HG03064 (cell line): ENCODE results near the gene KDM1A.

Source experiments
- ATAC-seq: cut with Tn5 transposase; IDR thresholded peaks from one replicate; pipeline ENCODE4 v1.9.1; 2021; ENCODE audit warnings: low read depth; ENCODE audit not compliant: unreplicated experiment

KDM1A gene

DNA sequence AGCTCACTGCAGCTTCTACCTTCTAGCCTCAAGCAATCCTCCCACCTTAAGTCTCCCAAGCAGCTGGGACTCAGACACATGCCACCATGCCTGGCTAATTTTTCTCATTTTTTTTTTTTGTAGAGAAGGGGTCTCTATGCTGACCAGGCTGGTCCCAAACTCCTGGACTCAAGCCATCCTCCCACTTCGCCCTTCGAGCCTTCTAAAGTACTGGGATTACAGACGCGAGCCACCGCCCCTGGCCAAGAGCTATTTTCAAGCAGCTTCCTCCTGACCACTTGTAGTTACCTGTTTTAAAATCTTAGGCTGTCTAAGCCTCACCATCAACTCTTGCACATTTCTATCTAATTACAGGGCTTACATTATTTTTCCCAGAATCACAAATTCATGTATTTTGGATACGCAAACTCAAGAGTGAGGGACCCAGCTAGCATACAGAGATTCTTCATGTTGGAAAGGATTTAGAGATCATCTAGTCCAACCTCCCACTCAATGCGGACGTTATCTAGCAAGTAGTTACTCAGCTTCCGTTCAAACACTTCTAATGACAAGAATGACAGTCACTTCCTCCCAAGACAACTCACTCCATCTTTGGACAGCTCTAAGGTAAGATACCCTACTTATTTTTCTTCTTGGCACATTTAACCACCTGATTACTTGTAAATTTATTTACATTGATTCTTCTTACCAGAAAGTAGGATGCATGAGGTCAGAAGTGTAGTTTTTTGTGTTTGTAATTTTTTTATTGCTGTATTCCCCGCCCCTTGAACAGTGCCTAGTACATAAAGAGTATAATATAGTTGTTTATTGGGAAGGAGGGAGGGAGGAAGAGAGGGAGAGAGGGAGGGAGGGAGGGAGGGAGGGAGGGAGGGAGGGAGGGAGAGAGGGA lies 84.0 kb downstream of the KDM1A start:
- no peak for ATAC-seq

DNA sequence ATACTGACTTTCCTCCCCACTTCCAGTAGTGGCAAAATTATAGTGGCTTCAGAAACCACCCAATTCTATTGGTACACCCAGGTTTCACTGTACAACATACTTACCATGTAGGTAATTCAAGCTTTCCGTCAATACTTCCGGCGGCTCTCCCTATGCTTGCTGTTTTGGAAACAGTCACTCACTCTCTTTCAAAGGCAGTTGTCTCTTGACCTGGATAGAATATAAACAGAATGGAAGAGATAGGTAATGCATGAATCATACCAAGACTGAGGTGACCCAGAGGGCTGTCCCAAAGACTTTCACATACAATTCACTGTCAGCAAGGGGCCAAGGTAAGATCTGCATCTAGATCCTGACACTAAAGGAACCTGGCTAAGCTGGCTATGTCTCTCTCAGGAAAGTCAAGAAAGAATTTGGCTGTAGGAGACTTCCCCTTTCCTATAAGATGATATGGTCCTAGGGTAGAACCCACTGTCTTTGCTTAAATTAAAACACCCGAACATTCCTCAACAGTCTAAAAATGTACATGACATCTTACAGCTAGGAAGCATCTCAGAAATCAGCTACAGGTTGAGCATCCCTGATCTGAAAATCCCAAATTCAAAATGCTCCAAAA lies 89.8 kb downstream of the KDM1A start:
- no peak for ATAC-seq

DNA sequence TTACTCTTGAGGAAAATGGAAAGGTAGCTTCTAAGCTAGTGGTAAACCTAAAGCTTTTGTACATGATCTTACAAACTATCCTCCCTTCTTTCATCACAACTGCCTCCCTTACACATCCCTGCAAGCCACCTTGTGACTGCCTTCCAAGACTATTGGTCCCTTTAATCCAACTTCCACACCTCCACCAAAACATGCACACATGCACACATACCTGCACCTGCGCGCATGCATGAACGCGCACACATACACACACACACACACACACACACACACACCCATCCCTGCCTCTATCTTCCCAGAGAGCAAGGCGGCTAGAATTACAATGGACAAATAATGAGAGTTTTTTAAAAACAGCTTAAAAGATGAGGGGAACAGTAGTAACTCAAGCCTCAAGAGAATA lies 91.1 kb downstream of the KDM1A start:
- ATAC-seq = no peak

DNA sequence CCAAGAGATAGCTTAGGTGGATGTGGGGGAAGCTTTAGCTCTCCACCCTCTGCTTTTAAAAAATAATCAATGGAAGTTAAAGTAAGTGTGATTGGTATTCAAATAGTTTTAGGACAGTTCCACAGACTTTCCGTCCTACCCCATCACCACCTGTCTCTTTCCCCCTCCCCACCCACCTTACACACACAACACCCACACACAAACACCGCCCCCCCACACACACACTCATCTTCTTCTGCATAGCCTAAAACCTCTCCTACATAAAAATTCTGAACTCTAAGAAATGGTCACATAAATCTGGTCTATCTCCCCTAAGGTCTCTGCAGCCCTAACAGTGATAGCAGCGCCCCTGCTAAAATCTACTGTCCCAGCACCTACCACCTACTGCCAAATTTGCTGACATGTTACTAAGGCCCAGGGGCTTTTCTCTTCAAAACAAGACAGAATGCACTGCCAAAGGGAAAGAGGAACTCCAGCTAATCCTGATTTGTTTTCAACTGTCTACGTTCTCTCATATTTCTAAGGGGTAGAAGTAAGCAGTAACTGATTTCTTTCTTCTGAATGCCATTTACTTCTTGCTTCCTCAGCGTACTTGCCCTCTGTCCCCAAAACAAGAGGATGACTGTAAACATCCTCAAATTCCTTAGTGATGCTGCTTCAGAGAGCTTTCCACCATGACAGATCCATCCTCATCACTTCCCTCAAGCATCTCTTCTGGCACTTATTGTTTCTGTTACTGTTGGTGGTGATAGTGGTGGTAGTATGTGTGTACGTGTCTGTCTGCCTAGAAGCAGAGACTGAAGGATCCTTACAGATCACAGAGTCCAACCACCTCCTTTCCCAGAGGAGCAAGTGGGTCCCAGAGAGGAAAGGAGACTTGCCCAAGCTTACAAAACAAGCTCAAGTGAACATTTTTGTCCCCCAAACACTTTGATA lies 92.6 kb downstream of the KDM1A start:
- ATAC-seq = no peak

DNA sequence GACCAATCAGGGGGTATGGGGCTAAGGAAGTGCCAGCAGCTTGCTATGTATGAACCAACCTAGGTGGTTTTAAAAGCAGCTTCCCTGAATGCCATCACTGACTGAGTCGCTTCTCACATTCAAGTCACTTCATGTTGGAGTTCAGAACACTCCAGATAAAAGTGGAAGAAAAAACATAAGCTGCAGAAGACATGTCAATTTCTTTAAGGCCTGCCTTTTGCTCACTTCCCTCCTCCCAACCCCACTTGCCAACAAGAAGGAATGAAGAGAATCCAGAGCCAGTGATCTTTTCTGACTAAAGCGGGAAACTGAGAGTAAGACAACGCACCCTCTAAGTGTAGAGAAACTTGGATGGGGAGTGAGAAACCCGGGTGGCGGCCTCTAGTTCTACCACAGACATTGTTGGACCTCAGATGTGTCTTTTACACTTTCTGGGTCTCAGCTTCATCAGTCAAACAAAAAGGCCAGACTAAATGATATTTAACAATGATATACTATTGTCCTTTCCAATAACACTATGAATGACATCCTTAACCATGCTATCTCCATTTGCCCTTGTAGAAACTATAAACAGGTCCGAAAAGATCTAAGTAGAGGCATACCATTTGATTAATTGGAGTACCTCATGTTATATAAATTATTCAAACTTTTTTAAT lies 95.3 kb downstream of the KDM1A start:
- no peak for ATAC-seq

DNA sequence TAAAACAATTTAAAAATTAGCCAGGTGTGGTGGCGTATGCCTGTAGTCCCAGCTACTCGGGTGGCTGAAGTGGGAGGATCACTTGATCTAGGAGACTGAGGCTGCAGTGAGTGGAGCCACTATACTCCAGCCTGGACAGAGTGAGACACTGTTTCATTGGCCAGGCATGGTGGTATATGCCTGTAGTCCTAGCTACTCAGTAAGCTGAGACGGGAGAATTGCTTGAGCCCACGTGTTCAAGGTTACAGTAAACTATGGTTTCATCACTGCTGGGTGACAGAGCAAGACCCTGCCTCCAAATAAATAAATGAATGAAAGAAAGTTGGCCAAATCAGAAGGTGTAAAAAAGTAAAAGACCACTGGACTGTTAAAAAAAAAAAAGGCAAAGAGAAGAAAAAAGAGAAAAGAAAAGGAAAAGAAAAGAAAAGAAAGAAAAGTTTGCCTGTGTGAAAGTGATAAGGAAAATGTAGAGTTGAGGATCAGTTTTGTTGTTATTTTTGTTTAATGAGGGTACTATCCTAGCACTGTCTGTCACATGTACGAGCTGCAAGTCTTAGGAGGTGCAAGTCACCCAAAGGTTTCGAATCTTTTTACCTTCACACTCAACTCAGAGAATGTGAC lies 97.1 kb downstream of the KDM1A start:
- ATAC-seq = no peak

DNA sequence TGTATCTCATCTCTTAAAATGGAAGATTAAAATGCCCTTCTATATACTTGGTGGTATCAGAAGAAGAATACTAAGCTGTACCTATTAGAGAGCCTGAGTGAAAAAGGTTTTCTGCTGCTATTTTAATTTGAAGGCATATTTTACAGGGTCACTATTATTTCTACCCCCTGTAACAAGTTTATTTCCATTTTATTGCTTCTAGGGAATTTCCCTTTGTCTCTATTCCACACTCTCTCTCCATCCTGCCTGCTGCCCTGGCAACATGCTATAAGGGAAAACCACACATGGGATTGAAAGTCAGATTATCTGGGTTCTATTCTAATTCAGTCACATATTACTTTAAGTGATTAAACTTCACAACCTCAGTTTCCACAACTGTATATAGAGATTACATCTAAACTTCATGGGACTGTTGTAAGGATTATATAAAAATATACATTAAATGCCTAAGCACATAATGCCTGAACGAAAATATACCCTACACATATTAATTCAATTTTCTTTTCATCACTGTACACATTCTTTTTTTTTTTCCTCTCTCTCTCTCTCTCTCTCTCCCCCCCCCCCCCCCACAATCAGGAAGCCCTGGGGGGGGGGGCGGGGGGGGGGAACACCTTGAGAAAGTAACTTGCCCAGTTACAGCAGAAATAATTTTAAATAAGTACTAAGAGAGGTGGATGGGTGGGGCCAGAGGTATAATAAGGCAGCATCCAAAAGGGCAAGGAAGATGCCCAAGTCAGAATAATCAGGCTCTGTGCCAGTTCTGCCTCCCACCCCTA lies 97.8 kb downstream of the KDM1A start:
- ATAC-seq = no peak

DNA sequence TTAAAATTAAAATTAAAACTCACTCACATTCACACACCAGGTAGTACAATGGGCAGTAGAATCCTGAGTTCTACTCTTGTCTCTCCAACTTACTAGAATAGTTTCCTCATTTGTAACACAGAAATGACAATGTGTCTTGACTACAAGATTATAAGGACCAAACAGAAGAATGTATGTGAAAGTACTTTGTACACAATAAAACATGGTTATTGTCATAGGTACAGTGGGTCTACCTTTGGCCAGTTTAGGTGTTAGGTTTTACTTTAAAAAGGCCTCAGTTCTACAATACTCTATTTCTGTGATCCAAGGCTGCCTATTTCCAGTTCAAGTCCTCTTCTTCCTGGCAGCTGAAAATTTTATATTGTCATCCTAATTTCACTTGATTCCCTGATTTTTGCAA lies 99.1 kb downstream of the KDM1A start:
- no peak for ATAC-seq

DNA sequence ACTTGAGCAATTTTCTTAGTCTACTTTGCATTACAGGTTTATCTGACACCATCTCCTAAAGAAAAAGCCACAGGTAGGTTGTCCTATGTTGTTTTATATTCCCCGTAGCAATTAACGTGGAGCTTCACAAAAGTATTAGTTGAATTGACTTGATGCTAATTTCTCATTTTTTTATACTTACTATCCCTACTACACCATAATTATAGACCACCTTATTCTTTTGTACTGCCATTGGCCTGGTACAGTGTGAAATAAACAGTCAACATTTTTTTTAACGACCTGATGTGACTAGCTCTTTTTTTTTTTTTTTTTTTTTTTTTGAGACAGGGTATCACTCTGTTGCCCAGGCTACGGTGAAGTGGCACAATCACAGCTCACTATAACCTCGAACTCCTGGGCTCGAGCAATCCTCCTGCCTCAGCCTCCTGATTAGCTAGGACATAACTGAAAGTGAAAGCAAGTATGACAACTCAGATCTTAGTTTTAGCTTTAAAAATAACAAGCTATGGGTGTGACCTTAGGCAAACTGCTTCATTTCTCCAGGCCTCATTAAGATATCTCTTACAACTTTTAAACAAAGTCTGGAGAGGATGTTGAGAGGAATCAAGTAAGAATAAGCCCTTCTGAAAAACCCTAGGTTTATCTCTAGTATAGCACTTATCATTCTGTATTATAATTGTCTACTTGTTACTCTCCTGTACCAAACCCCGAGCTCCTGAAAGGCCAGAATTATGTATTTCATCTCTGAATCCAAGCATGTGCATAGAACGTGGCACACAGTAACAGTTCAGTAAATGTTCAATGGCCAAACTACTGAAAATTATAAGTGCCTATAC lies 99.9 kb downstream of the KDM1A start:
- no peak for ATAC-seq

DNA sequence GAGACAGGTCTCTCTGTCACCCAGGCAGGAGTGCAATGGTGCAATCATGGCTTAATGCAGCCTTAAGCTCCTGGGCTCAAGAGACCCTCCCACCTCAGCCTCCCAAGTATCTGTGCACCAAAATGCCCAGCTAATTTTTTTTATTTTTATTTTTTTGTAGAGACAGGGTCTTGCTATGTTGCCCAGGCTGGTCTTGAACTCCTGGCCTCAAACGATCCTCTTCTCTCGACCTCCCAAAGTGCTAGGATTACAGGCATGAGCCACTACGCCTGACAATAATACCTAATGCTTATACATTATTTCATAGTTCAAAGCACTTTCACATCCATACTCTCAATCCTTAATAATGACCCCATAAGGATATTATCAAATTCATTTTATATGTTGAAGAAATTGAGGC lies 101.1 kb downstream of the KDM1A start:
- ATAC-seq = no peak

DNA sequence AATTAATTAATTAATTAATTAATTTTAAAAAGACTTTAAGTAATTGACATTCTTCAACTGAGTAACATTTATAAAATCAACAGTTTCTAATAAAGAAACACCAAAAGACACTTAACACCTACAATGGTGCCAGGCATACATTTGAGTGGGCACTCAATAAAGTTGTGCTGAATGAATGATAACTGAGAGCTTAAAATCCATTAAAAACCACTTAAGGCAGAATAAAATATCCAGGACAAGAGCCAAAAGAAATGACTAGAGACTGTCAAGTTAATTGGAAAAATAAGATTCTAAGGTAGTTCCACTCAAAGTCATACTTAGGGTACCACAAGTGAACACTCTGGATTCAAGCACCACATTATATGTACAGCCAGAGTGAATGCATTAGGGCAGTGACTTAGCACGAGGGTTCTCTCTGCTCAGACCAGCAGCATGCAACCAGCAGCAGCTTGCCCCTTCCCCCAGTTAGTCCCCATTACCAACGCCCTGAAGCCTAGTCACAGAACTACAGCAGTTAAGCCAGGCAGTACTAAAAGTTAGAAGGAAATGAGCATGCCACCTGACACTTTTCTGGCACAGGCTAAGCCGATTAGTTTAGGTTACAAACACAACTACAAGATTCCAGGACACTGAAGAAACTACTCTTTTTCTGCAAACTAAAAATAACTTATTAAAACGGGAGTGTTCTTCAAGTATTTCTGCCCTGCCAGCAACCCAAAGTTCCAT lies 102.9 kb downstream of the KDM1A start:
- ATAC-seq = no peak

DNA sequence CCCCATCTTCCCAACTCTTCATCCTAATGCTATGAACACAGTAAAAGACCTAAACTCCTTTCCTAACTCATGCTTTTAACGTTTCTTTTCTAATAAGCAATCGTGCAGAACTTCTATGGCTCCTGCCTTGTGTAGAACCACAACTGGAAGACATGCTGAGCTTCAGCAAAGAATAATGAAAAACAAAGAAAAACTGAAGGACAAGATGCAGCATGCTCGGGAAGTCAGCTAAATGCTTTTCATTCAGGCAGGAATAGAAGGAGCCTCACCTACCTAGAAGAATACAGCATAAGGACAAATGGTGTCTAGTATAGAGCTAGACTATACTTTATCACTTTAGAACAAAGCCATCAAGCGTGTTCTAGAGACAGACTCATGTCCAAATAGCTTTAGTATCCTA lies 103.5 kb downstream of the KDM1A start:
- ATAC-seq = no peak

DNA sequence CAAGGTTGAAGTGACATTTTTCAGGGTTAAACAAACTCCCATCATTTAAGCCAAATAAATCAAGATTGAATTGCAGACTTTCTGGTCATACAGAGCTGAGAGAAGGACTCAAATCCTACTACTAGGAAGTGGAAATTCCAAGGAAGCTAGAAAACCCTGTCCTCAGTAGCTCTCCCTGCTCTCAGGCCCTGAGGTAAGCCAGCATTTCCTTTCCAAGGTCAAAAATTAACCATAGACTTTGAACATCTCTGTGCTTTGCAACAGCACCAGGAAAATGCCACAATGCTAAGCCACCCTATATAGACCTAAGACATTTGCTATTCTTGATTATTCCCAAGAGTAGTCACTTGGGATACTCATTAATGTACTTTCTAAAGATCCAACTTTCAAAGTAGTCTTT lies 104.3 kb downstream of the KDM1A start:
- no peak for ATAC-seq

DNA sequence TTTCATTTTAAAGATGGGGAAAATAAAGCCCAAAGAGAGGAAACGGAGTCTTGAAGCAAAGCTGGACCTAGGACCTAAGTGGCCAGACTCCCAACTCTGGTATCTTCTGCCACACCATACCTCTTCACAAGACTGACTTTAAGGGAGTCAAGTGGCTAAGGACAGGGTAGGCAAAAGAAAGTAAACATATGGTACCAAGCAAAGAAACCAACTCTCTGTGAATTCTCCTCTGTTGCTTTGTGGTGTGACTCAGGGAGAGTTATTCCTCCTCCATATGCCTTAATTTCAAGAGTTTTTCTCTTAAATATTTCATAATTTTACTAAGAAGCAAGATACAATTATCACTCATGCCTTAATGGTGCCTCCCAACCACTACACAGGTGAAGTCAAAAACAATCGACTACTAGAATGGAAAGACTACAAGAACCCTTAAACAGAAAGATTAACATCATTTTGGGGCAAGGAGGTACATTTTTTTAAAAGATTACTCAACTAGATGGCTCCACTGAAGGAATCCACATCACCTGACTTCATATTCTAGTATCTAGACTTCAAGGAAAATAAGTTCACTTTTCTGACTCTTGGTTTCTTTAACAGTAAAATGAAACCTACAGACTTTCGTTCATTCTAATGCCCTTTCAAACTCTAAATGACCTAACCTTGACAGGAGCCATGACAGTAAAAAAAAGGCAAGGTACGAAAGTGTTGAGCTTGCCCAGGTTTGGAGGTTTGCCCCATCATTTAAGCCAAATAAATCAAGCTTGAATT lies 105.2 kb downstream of the KDM1A start:
- ATAC-seq = no peak

DNA sequence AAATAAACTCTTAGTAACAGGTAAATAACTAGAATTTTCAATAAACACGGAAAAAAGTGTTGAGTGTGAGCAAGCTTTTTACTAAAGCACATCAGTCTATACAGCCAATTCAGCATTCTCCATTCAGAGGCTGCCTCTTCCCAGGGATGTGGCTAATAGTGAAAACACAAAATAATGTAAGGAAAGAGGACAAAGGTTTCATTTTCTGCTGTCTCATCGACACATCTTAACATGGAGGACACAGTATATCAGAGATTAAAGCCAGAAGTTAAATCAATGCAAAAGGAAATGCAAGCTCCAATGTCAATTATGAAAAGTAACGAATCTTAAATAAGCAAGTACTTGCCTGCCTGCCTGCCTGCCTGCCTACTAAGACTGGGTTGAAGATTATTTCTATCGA lies 106.2 kb downstream of the KDM1A start:
- no peak for ATAC-seq

DNA sequence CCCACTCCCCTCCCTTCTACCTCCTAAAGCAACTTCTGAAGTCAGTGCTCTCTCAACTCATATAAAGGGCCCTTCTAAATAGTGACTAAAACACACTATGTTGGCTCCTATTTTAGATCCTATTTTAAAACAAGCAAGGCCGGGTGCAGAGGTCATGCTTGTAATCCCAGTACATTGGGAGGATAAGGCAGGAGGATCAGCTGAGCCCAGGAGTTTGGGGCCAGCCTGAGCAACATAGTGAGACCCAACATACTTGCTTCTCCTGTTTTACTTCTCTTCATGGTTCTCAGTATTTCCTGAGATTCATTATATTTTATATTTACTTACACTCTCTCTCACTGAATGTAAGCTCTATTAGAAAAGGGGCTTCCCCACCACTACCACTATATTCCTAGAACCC lies 106.9 kb downstream of the KDM1A start:
- no peak for ATAC-seq

DNA sequence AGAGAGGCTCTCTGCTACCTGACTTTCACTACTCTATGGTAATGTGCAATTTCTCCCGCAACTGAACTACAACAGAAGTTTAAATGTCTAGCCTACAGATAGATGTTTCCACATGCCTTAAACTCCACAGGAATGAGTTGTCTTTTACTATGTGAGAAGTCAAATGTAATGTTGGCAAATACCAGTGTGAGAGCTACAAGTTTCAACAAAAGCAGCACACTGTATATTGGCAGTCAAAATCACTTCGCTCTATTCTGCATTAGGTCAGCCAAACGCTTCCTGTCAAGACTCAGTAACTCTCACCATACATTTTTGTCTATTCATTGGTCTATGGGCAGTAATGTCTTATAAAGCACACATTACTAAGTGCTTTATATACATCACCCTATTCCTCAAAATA lies 107.5 kb downstream of the KDM1A start:
- no peak for ATAC-seq
